T-helper 17 cell (primary cell): ENCODE measurements around the gene ASB5. TPM values are rescaled to one million over a fixed set of nuclear protein-coding genes. Genes with fewer than 3 reads are reported as not detected.

ENCODE experiments used
- ATAC-seq: fragments of 150-1000 bp; cut with Tn5 transposase; 2 replicates; pipeline ENCODE4 v1.10.0; 2021; ENCODE audit warnings: mild to moderate bottlenecking, moderate library complexity
- DNase-seq, 3 donors: peaks; one replicate each; pipeline versions ENCODE4 v3.0.0 to v3.0.0-alpha.2; 2020 to 2021
- H3K9me3 ChIP-seq: one replicate; pipeline ENCODE4 v1.7.0; 2013; ENCODE audit warnings: low read length, mild to moderate bottlenecking; ENCODE audit not compliant: control insufficient read depth, poor library complexity, severe bottlenecking
- H3K27ac Mint-ChIP-seq: one replicate; pipeline ENCODE4 v1.8.0; 2022; ENCODE audit warnings: mild to moderate bottlenecking, moderate library complexity, mixed read lengths
- H3K27me3 Mint-ChIP-seq: one replicate; pipeline ENCODE4 v1.8.0; 2022; ENCODE audit warnings: mixed read lengths
- H3K36me3 Mint-ChIP-seq: one replicate; pipeline ENCODE4 v1.8.0; 2022; ENCODE audit warnings: low read depth, mixed read lengths
- H3K4me1 Mint-ChIP-seq: one replicate; pipeline ENCODE4 v1.8.0; 2022; ENCODE audit warnings: mild to moderate bottlenecking, mixed read lengths
- H3K4me3 Mint-ChIP-seq: one replicate; pipeline ENCODE4 v1.8.0; 2022; ENCODE audit warnings: mild to moderate bottlenecking, moderate library complexity, mixed read lengths
- total RNA-seq, 4 donors: library from RNA in 2 of 4; stranded (reverse) in 2 of 4; gene quantifications; one replicate each; pipeline ENCODE4 v1.2.3 and lab custom pipeline; 2022 to 2026

The ASB5 gene
- total RNA-seq, 2 donors from 2014 or later: not detected

DNA sequence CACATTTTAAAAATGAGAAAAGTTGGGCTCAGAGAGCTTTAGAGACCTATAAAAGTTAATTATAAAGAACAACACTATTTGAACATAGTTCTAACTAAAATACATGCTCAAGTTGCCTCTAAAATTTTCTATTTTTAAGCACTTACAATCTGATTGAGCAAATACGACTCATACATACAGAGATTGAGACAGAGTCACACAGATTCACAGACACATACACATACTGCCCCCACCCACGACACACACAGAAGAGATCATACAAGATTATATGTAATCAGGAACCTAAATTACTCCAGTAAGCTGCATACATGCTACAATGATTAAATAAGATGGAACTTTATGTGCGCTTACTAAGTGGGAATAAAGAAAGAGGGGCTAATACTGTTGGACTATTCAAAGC is 2.7 kb upstream of the ASB5 start:
- Mint-ChIP-seq H3K27me3 (peaks cover 21% of the 10 kb centered on the region), H3K36me3 (no peaks in the 10 kb centered on the region), H3K4me1 (no peaks in the 10 kb centered on the region), H3K27ac (no peak overlapping the region), H3K4me3 (no peak overlapping the region)
- DNase-seq (no peak), ATAC-seq (no peak)
- H3K9me3 ChIP-seq: no peaks in the 10 kb centered on the region

DNA sequence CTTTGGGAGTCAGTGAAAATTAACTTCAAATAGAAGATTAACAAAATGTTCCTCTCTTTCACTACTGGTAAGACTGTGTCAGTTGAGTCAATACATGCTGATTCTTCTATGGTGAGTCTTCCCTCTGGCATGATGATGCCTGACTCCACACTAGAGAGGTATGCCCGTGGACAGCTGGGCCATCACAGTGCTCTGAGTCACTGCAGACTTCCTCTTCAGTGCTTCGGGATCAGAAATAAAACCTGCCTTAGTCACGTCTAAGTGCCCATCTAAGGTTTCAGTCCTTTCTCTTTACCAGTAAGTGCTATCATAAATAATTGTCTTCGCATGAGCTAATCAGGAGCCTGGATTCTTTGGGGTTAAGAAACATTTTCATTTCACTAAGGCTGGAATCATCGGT is 1.6 kb upstream of the ASB5 start:
- no peak for ATAC-seq
- H3K9me3 ChIP-seq: no peaks in the 10 kb centered on the region
- no peaks in the 10 kb centered on the region for H3K36me3 Mint-ChIP-seq
- no peak for DNase-seq
- no peak overlapping the region for H3K4me3 Mint-ChIP-seq
- peaks cover 17% of the 10 kb centered on the region for H3K27me3 Mint-ChIP-seq
- no peaks in the 10 kb centered on the region for H3K4me1 Mint-ChIP-seq
- no peak overlapping the region for H3K27ac Mint-ChIP-seq

DNA sequence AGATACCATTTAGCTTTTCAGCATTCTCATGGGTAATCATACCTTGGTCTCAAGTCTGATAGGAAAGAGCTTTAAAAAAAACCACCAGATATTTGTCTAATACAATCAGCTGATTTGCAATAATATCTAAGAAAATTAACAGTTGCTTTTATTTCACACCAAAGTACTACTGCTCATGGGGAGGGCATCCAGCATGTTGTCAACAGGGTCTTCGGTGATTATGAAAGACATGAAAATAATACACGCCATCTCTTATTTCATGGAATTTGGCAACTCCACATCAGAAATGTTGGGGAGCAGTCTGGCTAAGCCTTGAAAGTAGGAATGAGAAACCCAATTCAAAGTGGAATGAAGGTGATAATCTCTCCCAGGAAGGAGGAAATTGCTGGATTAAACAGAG is 3.0 kb downstream of the ASB5 start:
- DNase-seq (no peak), ATAC-seq (no peak)
- no peaks in the 10 kb centered on the region for H3K9me3 ChIP-seq
- Mint-ChIP-seq H3K27me3 (peaks cover 5% of the 10 kb centered on the region), H3K4me3 (no peak overlapping the region), H3K4me1 (no peaks in the 10 kb centered on the region), H3K27ac (no peak overlapping the region), H3K36me3 (peaks cover 3% of the 10 kb centered on the region)

DNA sequence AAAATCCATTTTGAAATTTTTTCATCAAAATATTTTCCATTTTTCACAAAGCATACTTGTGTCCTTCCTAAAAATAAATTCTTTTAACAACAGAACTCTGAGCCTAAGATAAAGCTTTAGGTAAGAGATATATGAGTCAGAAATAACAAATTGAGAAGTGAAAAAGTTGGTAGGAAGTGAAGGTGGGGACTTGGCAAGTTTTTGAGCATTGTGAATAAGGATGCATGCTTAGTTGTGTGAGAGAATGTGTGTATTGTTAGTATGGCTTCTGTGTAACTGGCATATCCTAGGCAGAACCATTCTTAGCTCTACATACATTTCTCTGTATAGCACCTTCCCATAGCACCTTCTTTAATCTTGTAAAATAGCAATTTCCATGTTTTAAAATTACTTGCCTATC is 6.8 kb downstream of the ASB5 start:
- Mint-ChIP-seq H3K4me3 (no peak overlapping the region), H3K4me1 (no peaks in the 10 kb centered on the region), H3K36me3 (peaks cover 3% of the 10 kb centered on the region), H3K27ac (no peak overlapping the region), H3K27me3 (peaks cover 5% of the 10 kb centered on the region)
- no peaks in the 10 kb centered on the region for H3K9me3 ChIP-seq
- DNase-seq (no peak), ATAC-seq (no peak)

DNA sequence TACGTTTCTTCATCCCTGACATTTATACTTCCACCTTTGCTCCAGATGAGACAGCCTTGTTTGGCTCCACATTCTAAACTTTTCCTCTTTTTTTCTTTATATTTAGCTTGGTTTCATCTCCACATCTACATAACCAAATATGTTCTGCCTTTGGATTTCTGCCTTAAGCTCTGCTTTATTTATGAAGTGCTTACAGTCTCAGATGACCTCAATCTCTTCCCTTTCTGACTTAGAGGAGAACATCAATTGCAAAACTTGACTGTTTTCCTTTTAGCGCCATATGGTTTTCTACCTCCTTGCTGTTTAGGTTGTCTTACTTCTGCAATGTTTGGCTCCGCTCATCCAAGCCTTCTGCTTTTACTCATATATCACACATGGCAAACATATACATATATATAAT is 7.5 kb downstream of the ASB5 start:
- Mint-ChIP-seq H3K27ac (no peak overlapping the region), H3K36me3 (peaks cover 3% of the 10 kb centered on the region), H3K4me3 (no peak overlapping the region), H3K4me1 (no peaks in the 10 kb centered on the region), H3K27me3 (peaks cover 11% of the 10 kb centered on the region)
- H3K9me3 ChIP-seq: no peaks in the 10 kb centered on the region
- no peak for DNase-seq
- ATAC-seq: no peak

DNA sequence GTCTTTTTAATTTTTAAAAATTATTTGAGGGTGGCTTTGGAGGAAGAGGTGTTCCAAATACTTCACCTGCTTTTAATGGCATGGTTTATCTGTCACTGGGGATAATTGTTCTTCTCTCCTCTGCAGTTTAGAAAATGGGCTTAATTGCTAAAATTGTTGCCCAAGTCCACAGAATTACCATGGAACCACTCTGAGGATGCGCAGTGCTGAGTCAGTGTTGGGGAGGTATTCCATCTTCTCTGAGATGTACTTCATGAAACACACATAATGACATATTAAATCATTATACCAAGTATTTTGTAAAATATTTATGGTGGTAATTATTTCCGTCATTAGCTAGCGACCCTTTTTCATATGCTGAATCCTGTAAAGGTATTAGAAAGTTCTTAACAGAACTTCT is 8.0 kb downstream of the ASB5 start:
- DNase-seq: no peak
- Mint-ChIP-seq H3K27me3 (peaks cover 12% of the 10 kb centered on the region), H3K4me3 (no peak overlapping the region), H3K4me1 (no peaks in the 10 kb centered on the region), H3K27ac (no peak overlapping the region), H3K36me3 (peaks cover 3% of the 10 kb centered on the region)
- H3K9me3 ChIP-seq: no peaks in the 10 kb centered on the region
- no peak for ATAC-seq

DNA sequence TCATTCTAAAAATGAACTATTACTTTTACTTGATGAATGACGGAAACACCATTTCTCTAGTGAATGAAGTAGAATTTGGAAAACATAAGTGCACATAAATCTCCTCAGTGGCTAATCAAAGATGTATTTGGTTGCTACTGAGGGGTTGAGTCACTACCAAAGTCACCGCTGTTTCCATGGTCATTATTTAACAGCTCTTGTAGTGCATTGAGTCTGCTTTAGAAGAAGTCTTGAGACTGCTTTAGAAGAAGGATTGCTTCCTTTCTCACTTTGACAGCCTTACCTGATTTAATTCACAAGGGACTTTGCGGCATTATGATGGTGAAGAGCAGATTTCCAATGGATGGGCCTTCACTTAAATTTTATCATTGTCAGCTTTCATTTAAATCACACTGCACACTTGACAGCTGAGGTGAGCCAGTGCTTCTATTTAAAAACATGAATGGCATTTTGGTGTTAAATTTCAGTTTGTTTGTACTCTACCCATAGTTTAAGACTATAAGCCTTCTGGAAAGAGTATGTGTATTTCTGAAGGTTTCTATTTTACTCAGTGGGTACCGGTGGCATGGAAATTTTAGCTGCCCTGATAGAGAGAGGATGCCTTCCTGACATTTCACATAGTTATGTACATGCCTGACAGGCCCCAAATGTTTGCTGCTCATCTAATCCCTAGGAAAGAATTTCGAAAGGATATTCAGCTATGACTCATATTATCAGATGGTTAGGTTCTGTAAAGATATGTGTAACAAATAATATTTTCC is 9.5 kb downstream of the ASB5 start:
- no peak for ATAC-seq
- no peaks in the 10 kb centered on the region for H3K9me3 ChIP-seq
- Mint-ChIP-seq H3K27me3 (peaks cover 17% of the 10 kb centered on the region), H3K36me3 (peaks cover 3% of the 10 kb centered on the region), H3K4me3 (no peak overlapping the region), H3K4me1 (no peaks in the 10 kb centered on the region), H3K27ac (no peak overlapping the region)
- DNase-seq: no peak

DNA sequence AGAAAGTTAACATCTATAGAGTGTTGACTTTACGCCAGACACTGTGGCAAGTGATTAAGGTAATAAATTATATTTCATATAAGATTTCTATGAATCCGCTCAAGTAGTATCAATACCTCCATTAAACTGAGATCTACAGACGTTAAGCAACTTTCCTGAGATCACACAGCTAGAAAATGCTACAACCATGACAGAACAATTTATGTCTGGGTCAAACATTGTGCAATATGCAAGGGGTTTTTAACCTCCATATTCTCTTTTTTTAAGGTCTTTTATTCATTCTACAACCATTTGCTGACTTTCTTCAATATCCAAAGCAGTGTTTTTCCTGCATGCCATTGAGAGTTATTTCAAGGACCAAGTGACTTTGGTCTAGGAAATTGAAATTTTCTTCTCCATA is 10.9 kb downstream of the ASB5 start:
- peaks cover 3% of the 10 kb centered on the region for H3K36me3 Mint-ChIP-seq
- ATAC-seq: no peak
- no peaks in the 10 kb centered on the region for H3K4me1 Mint-ChIP-seq
- peaks cover 28% of the 10 kb centered on the region for H3K27me3 Mint-ChIP-seq
- H3K27ac Mint-ChIP-seq: no peak overlapping the region
- no peaks in the 10 kb centered on the region for H3K9me3 ChIP-seq
- H3K4me3 Mint-ChIP-seq: no peak overlapping the region
- no peak for DNase-seq

DNA sequence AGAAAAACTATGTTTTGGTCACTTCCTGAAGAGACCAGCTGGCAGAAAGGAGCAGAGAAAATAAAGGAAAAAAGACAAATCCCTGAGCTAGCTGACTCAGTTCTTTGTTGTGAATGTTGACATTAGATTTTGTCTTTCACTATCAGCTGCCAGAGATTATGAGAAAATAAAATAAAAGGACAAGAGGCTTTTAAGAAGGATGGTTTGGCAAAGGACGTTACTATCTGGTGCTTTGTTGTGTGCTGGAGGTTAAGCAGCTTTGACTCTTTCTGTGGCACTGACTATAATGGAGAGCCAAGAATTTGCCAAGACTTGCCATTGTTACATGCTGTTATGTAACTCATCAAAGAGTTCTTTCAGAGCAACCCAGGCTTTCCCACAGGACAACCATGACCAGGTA is 12.1 kb downstream of the ASB5 start:
- DNase-seq (no peak), ATAC-seq (no peak)
- Mint-ChIP-seq H3K27me3 (peaks cover 28% of the 10 kb centered on the region), H3K36me3 (peaks cover 3% of the 10 kb centered on the region), H3K27ac (no peak overlapping the region), H3K4me1 (no peaks in the 10 kb centered on the region), H3K4me3 (no peak overlapping the region)
- H3K9me3 ChIP-seq: no peaks in the 10 kb centered on the region

DNA sequence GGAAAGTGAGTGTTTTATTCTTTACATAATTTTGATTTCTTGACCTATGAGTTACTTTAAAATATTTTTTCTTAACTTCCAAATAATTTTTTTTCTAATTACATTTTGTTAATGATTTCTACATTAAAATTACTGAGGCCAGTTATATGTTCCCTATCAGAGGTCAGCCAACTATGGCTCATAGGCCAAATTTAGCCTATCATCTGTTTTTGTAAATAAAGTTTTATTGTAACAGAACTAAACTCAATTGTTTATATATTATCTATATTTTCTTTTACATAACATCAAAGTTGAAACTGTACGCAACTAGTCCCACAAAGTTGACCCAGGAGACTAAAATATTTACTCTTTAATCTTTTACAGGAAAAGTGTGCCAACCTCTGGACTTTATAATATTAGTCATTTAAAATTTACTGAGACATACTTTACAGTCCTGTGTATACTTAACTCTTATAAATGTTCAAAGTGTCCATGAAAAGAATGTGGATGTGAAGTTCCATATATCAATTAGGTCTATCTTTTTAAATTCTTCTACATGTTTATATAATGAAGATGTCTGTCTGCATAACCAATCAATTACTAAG is 26.2 kb downstream of the ASB5 start:
- no peak overlapping the region for H3K4me3 Mint-ChIP-seq
- no peaks in the 10 kb centered on the region for H3K9me3 ChIP-seq
- H3K27me3 Mint-ChIP-seq: peaks cover 20% of the 10 kb centered on the region
- ATAC-seq (no peak), DNase-seq (no peak)
- no peaks in the 10 kb centered on the region for H3K36me3 Mint-ChIP-seq
- no peak overlapping the region for H3K27ac Mint-ChIP-seq
- H3K4me1 Mint-ChIP-seq: no peaks in the 10 kb centered on the region

DNA sequence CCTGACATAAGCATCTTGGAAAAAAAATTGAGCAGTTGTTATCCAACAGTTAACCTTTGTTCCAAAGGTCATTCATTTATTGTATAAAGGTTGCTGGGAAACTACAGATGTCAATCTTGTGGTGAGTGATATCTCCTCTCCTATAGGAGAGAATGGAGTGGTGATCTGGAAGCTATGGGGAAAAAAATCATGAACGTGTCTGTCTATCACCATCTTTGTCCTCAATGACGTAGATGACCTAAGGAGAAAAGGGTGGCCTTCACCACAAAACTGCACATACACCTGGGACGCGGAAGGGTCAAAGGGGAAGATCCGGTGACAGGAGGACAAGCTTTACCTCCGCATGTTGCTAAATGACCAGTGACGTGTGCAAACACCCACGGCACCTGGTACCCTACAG is 27.3 kb downstream of the ASB5 start:
- DNase-seq (no peak), ATAC-seq (no peak)
- Mint-ChIP-seq H3K36me3 (no peaks in the 10 kb centered on the region), H3K27me3 (peaks cover 31% of the 10 kb centered on the region), H3K4me1 (no peaks in the 10 kb centered on the region), H3K4me3 (no peak overlapping the region), H3K27ac (no peak overlapping the region)
- no peaks in the 10 kb centered on the region for H3K9me3 ChIP-seq

DNA sequence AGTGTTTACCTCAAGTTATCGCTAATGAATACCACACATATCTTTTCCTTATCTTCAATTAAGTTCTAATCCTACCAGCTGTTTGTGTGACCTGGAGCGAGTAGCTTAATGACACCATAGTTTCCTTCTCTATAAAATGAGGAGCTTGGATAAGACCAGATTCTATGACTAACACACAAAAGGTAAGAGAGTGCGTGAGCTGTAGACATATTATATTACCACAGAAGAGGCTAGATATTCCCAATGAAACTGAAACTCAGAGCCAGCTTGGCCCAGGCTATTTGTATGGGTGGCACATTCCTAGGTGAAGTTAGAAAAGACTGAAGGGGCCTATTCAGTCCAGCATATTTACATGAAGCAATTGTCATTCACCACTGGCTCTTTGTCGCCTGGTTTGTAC is 30.2 kb downstream of the ASB5 start:
- Mint-ChIP-seq H3K4me1 (no peaks in the 10 kb centered on the region), H3K27ac (no peak overlapping the region), H3K36me3 (peaks cover 3% of the 10 kb centered on the region), H3K4me3 (no peak overlapping the region), H3K27me3 (peaks cover 35% of the 10 kb centered on the region)
- no peak for DNase-seq
- no peak for ATAC-seq
- no peaks in the 10 kb centered on the region for H3K9me3 ChIP-seq

DNA sequence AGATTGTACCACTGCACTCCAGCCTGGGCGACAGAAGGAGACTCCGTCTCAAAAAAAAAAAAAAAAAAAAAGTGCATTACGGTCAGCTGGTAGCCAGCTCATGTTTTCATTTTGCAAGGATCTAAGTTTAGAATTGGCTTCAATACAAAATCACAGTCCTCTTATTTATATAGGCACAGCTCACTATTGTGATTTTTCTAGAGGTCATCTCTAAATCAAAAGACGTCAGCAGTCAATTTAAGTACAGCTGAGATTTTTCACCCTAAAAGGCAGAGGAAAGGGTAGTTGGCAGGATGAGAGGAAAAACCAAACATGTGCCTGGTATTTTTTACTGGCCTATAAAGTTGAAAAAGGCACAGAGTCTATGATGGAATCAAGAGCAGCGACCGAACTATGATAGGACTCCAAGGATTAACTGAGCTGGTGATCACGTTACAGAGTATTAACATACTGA is 30.8 kb downstream of the ASB5 start:
- H3K36me3 Mint-ChIP-seq: peaks cover 3% of the 10 kb centered on the region
- peaks cover 41% of the 10 kb centered on the region for H3K27me3 Mint-ChIP-seq
- DNase-seq (no peak), ATAC-seq (no peak)
- no peaks in the 10 kb centered on the region for H3K9me3 ChIP-seq
- no peak overlapping the region for H3K4me3 Mint-ChIP-seq
- H3K4me1 Mint-ChIP-seq: no peaks in the 10 kb centered on the region
- no peak overlapping the region for H3K27ac Mint-ChIP-seq

DNA sequence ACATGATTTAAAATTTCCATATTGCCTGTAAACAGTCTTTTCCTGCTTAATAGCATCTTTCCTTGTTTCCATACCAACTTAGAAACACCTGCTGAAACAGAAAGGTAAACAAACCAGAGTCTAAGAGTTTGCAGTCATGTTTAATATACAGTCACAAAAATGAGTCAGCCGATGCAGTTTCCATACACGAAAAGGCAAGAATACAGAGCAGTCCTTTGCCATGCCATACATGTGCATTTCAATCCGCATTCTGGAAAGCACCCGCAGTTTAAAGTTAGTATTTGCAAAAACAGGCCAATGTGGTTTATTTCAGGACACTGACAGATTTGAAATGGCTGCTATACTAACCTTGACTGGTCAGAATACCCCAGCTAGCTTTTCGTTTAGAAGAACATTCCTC is 32.1 kb downstream of the ASB5 start:
- no peaks in the 10 kb centered on the region for H3K9me3 ChIP-seq
- DNase-seq (no peak), ATAC-seq (no peak)
- peaks cover 42% of the 10 kb centered on the region for H3K27me3 Mint-ChIP-seq
- H3K4me1 Mint-ChIP-seq: no peaks in the 10 kb centered on the region
- no peak overlapping the region for H3K4me3 Mint-ChIP-seq
- no peak overlapping the region for H3K27ac Mint-ChIP-seq
- H3K36me3 Mint-ChIP-seq: peaks cover 3% of the 10 kb centered on the region
